HEK293 (cell line): ENCODE measurements around the gene SHISA6.

Experiments used
- ZNF416 ChIP-seq: fragments of 450-650 bp; formaldehyde crosslinking; IDR thresholded peaks from 2 replicates; pipeline ENCODE4 v1.5.1; 2016; ENCODE audit warnings: missing biosample characterization, missing genetic modification characterization
- TF ChIP-seq, protein P1 (sequence below): fragments of 450-650 bp; formaldehyde crosslinking; optimal IDR thresholded peaks from 2 replicates; pipeline ENCODE3; 2016; ENCODE audit warnings: missing biosample characterization, mild to moderate bottlenecking, missing genetic modification characterization

GRCh38 chr17:11319894-11320293 lies 78.9 kb downstream of the SHISA6 start:
- TF ChIP-seq, protein P1, sequence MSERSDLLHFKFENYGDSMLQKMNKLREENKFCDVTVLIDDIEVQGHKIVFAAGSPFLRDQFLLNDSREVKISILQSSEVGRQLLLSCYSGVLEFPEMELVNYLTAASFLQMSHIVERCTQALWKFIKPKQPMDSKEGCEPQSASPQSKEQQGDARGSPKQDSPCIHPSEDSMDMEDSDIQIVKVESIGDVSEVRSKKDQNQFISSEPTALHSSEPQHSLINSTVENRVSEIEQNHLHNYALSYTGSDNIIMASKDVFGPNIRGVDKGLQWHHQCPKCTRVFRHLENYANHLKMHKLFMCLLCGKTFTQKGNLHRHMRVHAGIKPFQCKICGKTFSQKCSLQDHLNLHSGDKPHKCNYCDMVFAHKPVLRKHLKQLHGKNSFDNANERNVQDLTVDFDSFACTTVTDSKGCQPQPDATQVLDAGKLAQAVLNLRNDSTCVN (tag by site-specific recombination) = no peak
- TF ChIP-seq ZNF416 (tag by site-specific recombination) = no peak
